SKM-1 treated with dmso at 0.1 percent for 144 hours (cell line): ENCODE results near the gene KCTD21.

Experiments used
- DNase-seq: peaks from one replicate; lab custom pipeline; 2025; ENCODE audit not compliant: unreplicated experiment; lab: John Stamatoyannopoulos, UW

Gene KCTD21

DNA sequence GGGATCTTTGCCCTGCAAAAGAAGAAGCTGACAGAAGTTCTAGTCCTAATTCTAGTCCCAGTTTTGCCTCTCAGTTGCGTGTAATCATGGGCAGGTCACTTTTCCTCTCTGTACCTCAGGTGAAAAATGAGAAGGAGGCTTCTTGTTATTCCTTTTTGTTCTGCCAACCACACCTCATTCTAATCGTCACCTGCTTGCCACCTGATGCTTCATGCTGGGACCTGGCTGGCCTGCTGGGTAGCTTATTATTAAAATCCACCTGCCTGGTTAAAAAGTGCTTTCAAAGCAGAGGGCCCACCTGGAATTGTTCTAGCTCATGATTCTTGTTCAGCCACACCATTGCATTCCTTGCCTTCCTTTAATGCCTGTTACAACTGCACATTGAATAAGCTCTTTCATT, 40.6 kb downstream of the KCTD21 start:
- DNase-seq = no peak

GRCh38 chr11:78145511-78146025, 42.9 kb downstream of the KCTD21 start:
- DNase-seq = no peak

DNA sequence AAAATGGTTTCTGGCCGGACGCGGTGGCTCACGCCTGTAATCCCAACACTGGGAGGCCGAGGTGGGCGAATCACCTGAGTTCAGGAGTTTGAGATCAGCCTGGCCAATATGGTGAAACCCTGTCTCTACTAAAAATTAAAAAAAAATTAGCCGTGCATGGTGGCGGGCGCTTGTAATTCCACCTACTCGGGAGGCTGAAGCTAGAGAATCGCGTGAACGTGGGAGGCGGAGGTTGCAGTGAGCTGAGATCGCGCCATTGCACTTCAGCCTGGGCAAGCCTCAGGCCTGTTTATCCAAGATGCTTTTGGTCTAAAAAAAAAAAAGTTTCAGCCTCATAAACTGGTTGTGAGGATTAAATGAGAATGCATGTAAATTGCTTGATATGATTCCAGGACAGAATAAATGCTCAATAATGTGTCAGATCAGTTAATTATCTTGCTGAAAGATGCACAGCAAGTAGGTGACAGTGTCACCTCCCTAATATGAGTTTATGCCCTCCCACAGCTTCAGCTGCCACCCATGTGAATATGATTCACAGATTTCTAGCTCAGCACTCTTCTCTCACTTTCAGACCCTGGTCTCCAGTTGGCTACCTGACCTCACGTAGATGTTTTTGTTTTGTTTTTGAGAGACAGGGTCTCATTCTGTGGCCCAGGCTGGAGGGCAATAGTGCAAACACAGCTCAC, 47.9 kb downstream of the KCTD21 start:
- no peak for DNase-seq

GRCh38 chr11:78139422-78140391, 48.7 kb downstream of the KCTD21 start, which contains the start of gene ALG8:
ALG8 (minus strand) TSS chr11:78139626; CDS start chr11:78139588, 38 bp downstream.
- peak; percentile 85 for DNase-seq

DNA sequence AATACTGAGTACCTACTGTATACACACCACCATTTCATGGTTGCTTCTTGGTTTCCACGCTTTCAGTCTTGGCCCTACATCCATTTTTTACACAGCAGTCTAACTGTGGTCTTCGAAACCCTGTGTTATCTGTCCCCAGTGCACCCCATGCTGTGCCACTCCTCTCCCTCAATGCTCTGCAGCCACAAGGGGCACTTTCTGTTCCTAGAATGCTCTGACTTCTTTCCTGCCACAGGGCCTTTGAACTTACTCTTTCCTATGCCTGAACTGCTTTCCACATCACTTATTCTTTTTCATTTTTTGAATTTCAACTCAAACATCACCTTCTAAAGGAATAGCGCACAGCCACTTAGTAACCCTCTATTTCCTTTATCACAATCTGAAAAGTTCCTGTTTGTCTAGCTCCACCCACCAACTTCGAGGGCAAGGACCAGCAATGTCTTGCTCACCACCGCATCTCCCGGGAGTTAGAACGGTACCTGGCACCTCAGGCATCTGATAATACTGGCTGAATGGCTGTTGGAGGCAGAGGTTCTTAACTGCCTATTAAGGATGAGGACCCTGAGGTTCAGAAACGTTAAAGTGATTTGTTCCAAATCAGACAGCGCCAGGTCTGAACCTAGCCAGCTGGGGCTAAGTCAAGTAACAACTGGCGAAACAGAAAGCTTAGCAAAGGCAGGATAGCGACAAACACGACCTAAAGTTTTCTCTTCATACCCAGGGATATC, 49.6 kb downstream of the KCTD21 start:
- peak; percentile 42 for DNase-seq

- DNase-seq = no peak
Measured at GRCh38 chr11:78138291-78138690, 50.1 kb downstream of the KCTD21 start.

- DNase-seq = no peak
Measured at GRCh38 chr11:78132475-78132874, 56.0 kb downstream of the KCTD21 start.

- no peak for DNase-seq
Measured at GRCh38 chr11:78131956-78132355, 56.5 kb downstream of the KCTD21 start.

- DNase-seq = peak; percentile 19
Measured at GRCh38 chr11:78127403-78127802, 61.0 kb downstream of the KCTD21 start.
